ENCODE results near the gene ENDOV.

ENDOV gene

GRCh38 chr17:80441598-80442322, 26.8 kb downstream of the ENDOV start:
- Mint-ChIP-seq H3K36me3 (ENCODE audit: low read depth) (no peaks in the 10 kb centered on the region), H3K4me1 (ENCODE audit: low read depth) (no peaks in the 10 kb centered on the region), H3K4me3 (no peak overlapping the region), H3K9me3 (no peaks in the 10 kb centered on the region), H3K27me3 (ENCODE audit: low read depth) (peaks cover 4% of the 10 kb centered on the region), H3K27ac (no peak overlapping the region)

- H3K4me1 Mint-ChIP-seq (ENCODE audit: low read depth): no peaks in the 10 kb centered on the region
- no peak overlapping the region for H3K27ac Mint-ChIP-seq
- H3K4me3 Mint-ChIP-seq: no peak overlapping the region
- no peaks in the 10 kb centered on the region for H3K36me3 Mint-ChIP-seq (ENCODE audit: low read depth)
- peaks cover 4% of the 10 kb centered on the region for H3K27me3 Mint-ChIP-seq (ENCODE audit: low read depth)
- H3K9me3 Mint-ChIP-seq: no peaks in the 10 kb centered on the region
Observed at GRCh38 chr17:80442323-80442659, 27.3 kb downstream of the ENDOV start.

- Mint-ChIP-seq H3K36me3 (ENCODE audit: low read depth) (no peaks in the 10 kb centered on the region), H3K27ac (no peak overlapping the region), H3K27me3 (ENCODE audit: low read depth) (peaks cover 4% of the 10 kb centered on the region), H3K4me3 (no peak overlapping the region), H3K9me3 (no peaks in the 10 kb centered on the region), H3K4me1 (ENCODE audit: low read depth) (no peaks in the 10 kb centered on the region)
Observed at GRCh38 chr17:80442764-80443163, 27.8 kb downstream of the ENDOV start.

- Mint-ChIP-seq H3K27ac (no peak overlapping the region), H3K36me3 (ENCODE audit: low read depth) (no peaks in the 10 kb centered on the region), H3K4me3 (no peak overlapping the region), H3K4me1 (ENCODE audit: low read depth) (no peaks in the 10 kb centered on the region), H3K27me3 (ENCODE audit: low read depth) (peaks cover 4% of the 10 kb centered on the region), H3K9me3 (no peaks in the 10 kb centered on the region)
Observed at GRCh38 chr17:80443498-80443897, 28.5 kb downstream of the ENDOV start.

- no peak overlapping the region for H3K4me3 Mint-ChIP-seq
- no peak overlapping the region for H3K27ac Mint-ChIP-seq
- no peaks in the 10 kb centered on the region for H3K36me3 Mint-ChIP-seq (ENCODE audit: low read depth)
- H3K4me1 Mint-ChIP-seq (ENCODE audit: low read depth): no peaks in the 10 kb centered on the region
- H3K9me3 Mint-ChIP-seq: no peaks in the 10 kb centered on the region
- H3K27me3 Mint-ChIP-seq (ENCODE audit: low read depth): peaks cover 4% of the 10 kb centered on the region
Observed at GRCh38 chr17:80443916-80444643, 29.1 kb downstream of the ENDOV start.

GRCh38 chr17:80444644-80444979, 29.6 kb downstream of the ENDOV start:
- no peaks in the 10 kb centered on the region for H3K9me3 Mint-ChIP-seq
- H3K4me3 Mint-ChIP-seq: no peak overlapping the region
- H3K27ac Mint-ChIP-seq: no peak overlapping the region
- no peaks in the 10 kb centered on the region for H3K36me3 Mint-ChIP-seq (ENCODE audit: low read depth)
- peaks cover 4% of the 10 kb centered on the region for H3K27me3 Mint-ChIP-seq (ENCODE audit: low read depth)
- H3K4me1 Mint-ChIP-seq (ENCODE audit: low read depth): no peaks in the 10 kb centered on the region

GRCh38 chr17:80445007-80445725, 30.2 kb downstream of the ENDOV start:
- no peaks in the 10 kb centered on the region for H3K4me1 Mint-ChIP-seq (ENCODE audit: low read depth)
- H3K27ac Mint-ChIP-seq: no peak overlapping the region
- no peak overlapping the region for H3K4me3 Mint-ChIP-seq
- no peaks in the 10 kb centered on the region for H3K9me3 Mint-ChIP-seq
- H3K27me3 Mint-ChIP-seq (ENCODE audit: low read depth): peaks cover 4% of the 10 kb centered on the region
- no peaks in the 10 kb centered on the region for H3K36me3 Mint-ChIP-seq (ENCODE audit: low read depth)

GRCh38 chr17:80445726-80446110, 30.8 kb downstream of the ENDOV start:
- H3K27ac Mint-ChIP-seq: no peak overlapping the region
- H3K9me3 Mint-ChIP-seq: no peaks in the 10 kb centered on the region
- H3K4me3 Mint-ChIP-seq: no peak overlapping the region
- H3K27me3 Mint-ChIP-seq (ENCODE audit: low read depth): peaks cover 4% of the 10 kb centered on the region
- H3K4me1 Mint-ChIP-seq (ENCODE audit: low read depth): no peaks in the 10 kb centered on the region
- H3K36me3 Mint-ChIP-seq (ENCODE audit: low read depth): no peaks in the 10 kb centered on the region

- H3K9me3 Mint-ChIP-seq: no peaks in the 10 kb centered on the region
- peaks cover 4% of the 10 kb centered on the region for H3K27me3 Mint-ChIP-seq (ENCODE audit: low read depth)
Observed at GRCh38 chr17:80446645-80447405, 31.9 kb downstream of the ENDOV start.

GRCh38 chr17:80447790-80448189, 32.8 kb downstream of the ENDOV start:
- Mint-ChIP-seq H3K9me3 (no peaks in the 10 kb centered on the region), H3K4me3 (no peak overlapping the region), H3K4me1 (ENCODE audit: low read depth) (no peaks in the 10 kb centered on the region), H3K36me3 (ENCODE audit: low read depth) (no peaks in the 10 kb centered on the region), H3K27ac (no peak overlapping the region), H3K27me3 (ENCODE audit: low read depth) (peaks cover 3% of the 10 kb centered on the region)

More at GRCh38 chr17:80446645-80447405, 31.9 kb downstream of the ENDOV start:
- Mint-ChIP-seq H3K27ac (no peak overlapping the region), H3K4me1 (ENCODE audit: low read depth) (no peaks in the 10 kb centered on the region), H3K4me3 (no peak overlapping the region), H3K36me3 (ENCODE audit: low read depth) (no peaks in the 10 kb centered on the region)

- peaks cover 2% of the 10 kb centered on the region for H3K36me3 Mint-ChIP-seq (ENCODE audit: low read depth)
- H3K4me1 Mint-ChIP-seq (ENCODE audit: low read depth): peaks cover 8% of the 10 kb centered on the region
- no peak overlapping the region for H3K27ac Mint-ChIP-seq
- H3K27me3 Mint-ChIP-seq (ENCODE audit: low read depth): no peaks in the 10 kb centered on the region
- H3K9me3 Mint-ChIP-seq: no peaks in the 10 kb centered on the region
- H3K4me3 Mint-ChIP-seq: no peak overlapping the region
Observed at GRCh38 chr17:80449194-80449929, 34.4 kb downstream of the ENDOV start.

GRCh38 chr17:80449930-80450576, 35.1 kb downstream of the ENDOV start:
- Mint-ChIP-seq H3K27me3 (ENCODE audit: low read depth) (no peaks in the 10 kb centered on the region), H3K36me3 (ENCODE audit: low read depth) (peaks cover 2% of the 10 kb centered on the region), H3K27ac (no peak overlapping the region), H3K9me3 (no peaks in the 10 kb centered on the region), H3K4me3 (no peak overlapping the region), H3K4me1 (ENCODE audit: low read depth) (peaks cover 8% of the 10 kb centered on the region)

- Mint-ChIP-seq H3K36me3 (ENCODE audit: low read depth) (peaks cover 2% of the 10 kb centered on the region), H3K4me3 (no peak overlapping the region), H3K9me3 (no peaks in the 10 kb centered on the region)
Observed at GRCh38 chr17:80451104-80451775, 36.3 kb downstream of the ENDOV start.

More at GRCh38 chr17:80451104-80451775, 36.3 kb downstream of the ENDOV start:
- no peaks in the 10 kb centered on the region for H3K27me3 Mint-ChIP-seq (ENCODE audit: low read depth)
- no peak overlapping the region for H3K27ac Mint-ChIP-seq
- peaks cover 14% of the 10 kb centered on the region for H3K4me1 Mint-ChIP-seq (ENCODE audit: low read depth)
